NCI-H1694 treated with DMSO at 0.1 percent for 48 hours (cell line): ENCODE measurements around the gene IL4I1.

Source experiments
- DNase-seq: peaks from one replicate; lab custom pipeline; 2025; lab: John Stamatoyannopoulos, UW

IL4I1 gene

GRCh38 chr19:49862391-49863253 is 34.1 kb downstream of the IL4I1 start:
- no peak for DNase-seq

GRCh38 chr19:49861541-49862378 is 34.9 kb downstream of the IL4I1 start:
- DNase-seq, result no peak

- DNase-seq, result no peak
Measured at GRCh38 chr19:49861107-49861506, 35.6 kb downstream of the IL4I1 start.

- DNase-seq, result no peak
Measured at GRCh38 chr19:49860336-49861102, 36.2 kb downstream of the IL4I1 start.

- no peak for DNase-seq
Measured at GRCh38 chr19:49859682-49860335, 36.9 kb downstream of the IL4I1 start.

GRCh38 chr19:49858088-49858985 is 38.4 kb downstream of the IL4I1 start:
- no peak for DNase-seq

- no peak for DNase-seq
Measured at GRCh38 chr19:49857838-49858087, 38.9 kb downstream of the IL4I1 start.

GRCh38 chr19:49857061-49857837 is 39.4 kb downstream of the IL4I1 start:
- DNase-seq, result no peak

- DNase-seq, result no peak
Measured at GRCh38 chr19:49856574-49857021, 40.1 kb downstream of the IL4I1 start.

GRCh38 chr19:49855676-49856573 is 40.8 kb downstream of the IL4I1 start:
- no peak for DNase-seq

GRCh38 chr19:49855277-49855675 is 41.4 kb downstream of the IL4I1 start:
- no peak for DNase-seq

- DNase-seq, result no peak
Measured at GRCh38 chr19:49854378-49855263, 42.1 kb downstream of the IL4I1 start.

GRCh38 chr19:49853852-49854377 is 42.8 kb downstream of the IL4I1 start:
- no peak for DNase-seq

- no peak for DNase-seq
Measured at GRCh38 chr19:49852631-49853126, 44.0 kb downstream of the IL4I1 start.

GRCh38 chr19:49851456-49852259 is 45.0 kb downstream of the IL4I1 start:
- DNase-seq, result peak; percentile 13

- peak; percentile 81 for DNase-seq
Measured at GRCh38 chr19:49850487-49851342, 46.0 kb downstream of the IL4I1 start, which contains the start of gene PTOV1. Gene PTOV1, plus strand, starts transcription at chr19:49851159.
